HFFc6 (cell line): ENCODE results near the gene THAP7. TPM values are rescaled to one million over a fixed set of nuclear protein-coding genes. Genes with fewer than 3 reads are reported as not detected.

Experiments used
- DNase-seq: peaks from one replicate; pipeline ENCODE4 v3.0.0-alpha.2; 2018
- H3K27ac Mint-ChIP-seq: 2 replicates; pipeline ENCODE4 v1.8.0; 2020; ENCODE audit warnings: mild to moderate bottlenecking, mixed read lengths
- H3K27me3 Mint-ChIP-seq: 2 replicates; pipeline ENCODE4 v1.8.0; 2021; ENCODE audit warnings: mild to moderate bottlenecking, moderate library complexity, mixed read lengths; ENCODE audit not compliant: insufficient read depth
- H3K36me3 Mint-ChIP-seq: 2 replicates; pipeline ENCODE4 v1.8.0; 2021; ENCODE audit warnings: low read depth, mixed read lengths
- H3K4me1 Mint-ChIP-seq: 2 replicates; pipeline ENCODE4 v1.8.0; 2020; ENCODE audit warnings: low read depth, mixed read lengths
- H3K4me3 Mint-ChIP-seq: 2 replicates; pipeline ENCODE4 v1.8.0; 2020; ENCODE audit warnings: mild to moderate bottlenecking, moderate library complexity, mixed read lengths
- H3K9me3 Mint-ChIP-seq: 2 replicates; pipeline ENCODE4 v1.8.0; 2020; ENCODE audit warnings: mild to moderate bottlenecking, mixed read lengths
- CTCF ChIP-seq: fragments of 200-600 bp; sonication (generic); IDR thresholded peaks from 2 replicates; pipeline ENCODE4 v1.5.0; 2021; ENCODE audit warnings: antibody characterized with exemption, mild to moderate bottlenecking
- total RNA-seq, 6 experiments: library from RNA; stranded (reverse); fragmentation: NEBNext Ultra II Directional; extraction: Animal tissue kit (Norgen Biotek cat#: 25700); gene quantifications; 2 replicates in 1 of 6; 3 replicates in 5 of 6; pipeline ENCODE4 v1.2.3, GENCODE V29; 2021

THAP7 gene
- total RNA-seq, 6 experiments from 2014 or later, result 17.8 to 23.1 (median 21.1) TPM

DNA sequence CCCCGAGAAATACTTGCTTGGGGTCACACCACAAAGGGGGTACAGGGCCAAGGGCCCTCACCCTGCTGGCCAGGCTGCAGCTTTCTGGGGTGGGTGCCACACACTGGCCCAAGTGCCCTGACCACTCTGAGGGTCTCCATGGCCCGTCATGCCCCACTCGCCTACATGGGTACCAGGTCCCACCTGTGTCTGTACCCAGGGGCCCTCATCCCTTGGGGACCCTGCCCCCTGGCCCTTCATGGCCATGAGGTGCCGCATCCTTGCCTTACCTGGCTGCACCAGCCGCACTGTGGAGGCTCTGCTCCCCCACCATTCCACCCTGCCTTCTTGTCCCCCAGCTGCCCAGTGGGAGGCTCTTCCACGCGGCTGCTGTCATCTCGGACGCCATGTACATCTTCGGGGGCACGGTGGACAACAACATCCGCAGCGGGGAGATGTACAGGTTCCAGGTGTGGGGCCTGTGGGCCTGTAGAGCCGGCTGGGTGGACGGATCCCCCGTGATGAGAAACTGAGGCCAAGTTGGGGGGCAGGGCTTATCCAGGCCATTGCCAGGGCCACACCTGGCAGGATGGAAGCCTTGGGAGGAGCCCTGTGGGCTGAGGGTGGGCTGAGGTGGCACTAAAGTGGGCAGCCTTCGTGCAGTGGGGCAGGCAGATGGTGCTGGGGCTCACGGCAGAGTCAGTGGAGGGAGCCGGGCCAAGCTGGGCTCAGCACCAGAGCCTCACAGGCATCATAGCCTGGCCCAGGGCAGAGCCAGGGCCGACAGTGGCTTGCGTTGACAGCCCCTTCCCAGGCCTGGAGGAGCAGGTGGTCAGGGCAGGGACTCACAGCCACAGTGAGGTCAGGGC is 9.2 kb downstream of the THAP7 start:
- TF ChIP-seq CTCF, result no peak
- no peak for DNase-seq
- Mint-ChIP-seq H3K27me3 (no peaks in the 10 kb centered on the region), H3K36me3 (peaks cover 2% of the 10 kb centered on the region; the same call in 1 of the 2 replicates), H3K4me3 (no peak overlapping the region), H3K4me1 (no peaks in the 10 kb centered on the region), H3K27ac (no peak overlapping the region), H3K9me3 (no peaks in the 10 kb centered on the region)

DNA sequence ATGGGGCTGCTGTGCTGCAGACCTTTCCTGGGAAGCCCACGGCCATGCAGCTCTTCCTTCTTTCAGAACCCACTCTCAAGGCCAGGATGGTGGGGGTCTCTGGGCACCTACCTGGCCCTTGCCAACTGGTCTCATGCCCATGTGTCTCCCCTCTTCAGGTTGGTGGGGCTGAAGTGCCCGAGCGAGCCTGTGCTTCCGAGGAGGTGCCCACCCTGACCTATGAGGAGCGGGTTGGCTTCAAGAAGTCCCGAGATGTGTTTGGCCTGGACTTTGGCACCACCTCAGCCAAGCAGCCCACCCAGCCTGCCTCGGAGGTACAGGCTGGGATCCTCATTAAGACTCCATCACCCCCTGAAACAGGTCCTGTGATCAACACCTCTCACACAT is 9.9 kb downstream of the THAP7 start:
- DNase-seq, result no peak
- Mint-ChIP-seq H3K4me3 (no peak overlapping the region), H3K4me1 (no peaks in the 10 kb centered on the region), H3K27ac (no peak overlapping the region), H3K36me3 (peaks cover 4% of the 10 kb centered on the region; the same call in 1 of the 2 replicates), H3K9me3 (no peaks in the 10 kb centered on the region), H3K27me3 (no peaks in the 10 kb centered on the region)
- TF ChIP-seq CTCF, result no peak

GRCh38 chr22:20991252-20992055 is 10.5 kb downstream of the THAP7 start:
- TF ChIP-seq CTCF, result no peak
- H3K27me3 Mint-ChIP-seq, result no peaks in the 10 kb centered on the region
- H3K4me3 Mint-ChIP-seq, result no peak overlapping the region
- H3K36me3 Mint-ChIP-seq, result peaks cover 7% of the 10 kb centered on the region; the same call in 1 of the 2 replicates
- DNase-seq, result no peak
- no peaks in the 10 kb centered on the region for H3K4me1 Mint-ChIP-seq
- H3K9me3 Mint-ChIP-seq, result no peaks in the 10 kb centered on the region
- H3K27ac Mint-ChIP-seq, result no peak overlapping the region

- no peak for TF ChIP-seq CTCF
- no peaks in the 10 kb centered on the region for H3K4me1 Mint-ChIP-seq
- DNase-seq, result no peak
- no peaks in the 10 kb centered on the region for H3K9me3 Mint-ChIP-seq
- no peak overlapping the region for H3K4me3 Mint-ChIP-seq
- no peaks in the 10 kb centered on the region for H3K27me3 Mint-ChIP-seq
- H3K27ac Mint-ChIP-seq, result no peak overlapping the region
- peaks cover 11% of the 10 kb centered on the region; the same call in 1 of the 2 replicates for H3K36me3 Mint-ChIP-seq
Observed at GRCh38 chr22:20990184-20991180, 11.4 kb downstream of the THAP7 start.
